Fibroblast of pulmonary artery (primary cell): ENCODE data around the gene SDE2.
A peak's percentile ranks its signal among the peaks of the same experiment; 100 is the strongest.

Source experiments
- DNase-seq: peaks from one replicate; pipeline ENCODE4 v3.0.0-alpha.2; 2010; ENCODE audit warnings: low read depth
- H3K4me3 ChIP-seq: replicated peaks from 2 replicates; pipeline ENCODE4 v1.5.1; 2011; ENCODE audit warnings: low read depth, mild to moderate bottlenecking, control low read depth, low read length, moderate library complexity
- CTCF ChIP-seq: IDR thresholded peaks from 2 replicates; pipeline ENCODE4 v1.5.1; 2011; ENCODE audit warnings: mild to moderate bottlenecking, control low read depth, low read length, inconsistent platforms; ENCODE audit errors: missing control alignments

Gene SDE2

GRCh38 chr1:225999227-225999911, at the start of gene SDE2:
SDE2 (minus strand) TSS chr1:225999343; CDS start chr1:225999312, 31 bp downstream.
- TF ChIP-seq CTCF, result no peak
- H3K4me3 ChIP-seq, result peak within 1 kb of the TSS; percentile 85

GRCh38 chr1:226048886-226049285, 49.7 kb upstream of the SDE2 start:
- DNase-seq, result no peak
- H3K4me3 ChIP-seq, result no peak overlapping the region
- no peak for TF ChIP-seq CTCF

More at GRCh38 chr1:225999227-225999911, at the start of gene SDE2:
- peak; percentile 99 for DNase-seq

GRCh38 chr1:226047495-226047894, 48.4 kb upstream of the SDE2 start:
- no peak overlapping the region for H3K4me3 ChIP-seq
- TF ChIP-seq CTCF, result no peak
- DNase-seq, result peak; percentile 60

GRCh38 chr1:226046240-226046639, 47.1 kb upstream of the SDE2 start:
- DNase-seq, result peak; percentile 50
- no peak overlapping the region for H3K4me3 ChIP-seq
- TF ChIP-seq CTCF, result no peak

GRCh38 chr1:226044514-226045101, 45.5 kb upstream of the SDE2 start:
- TF ChIP-seq CTCF, result no peak
- no peak for DNase-seq
- no peak overlapping the region for H3K4me3 ChIP-seq

DNA sequence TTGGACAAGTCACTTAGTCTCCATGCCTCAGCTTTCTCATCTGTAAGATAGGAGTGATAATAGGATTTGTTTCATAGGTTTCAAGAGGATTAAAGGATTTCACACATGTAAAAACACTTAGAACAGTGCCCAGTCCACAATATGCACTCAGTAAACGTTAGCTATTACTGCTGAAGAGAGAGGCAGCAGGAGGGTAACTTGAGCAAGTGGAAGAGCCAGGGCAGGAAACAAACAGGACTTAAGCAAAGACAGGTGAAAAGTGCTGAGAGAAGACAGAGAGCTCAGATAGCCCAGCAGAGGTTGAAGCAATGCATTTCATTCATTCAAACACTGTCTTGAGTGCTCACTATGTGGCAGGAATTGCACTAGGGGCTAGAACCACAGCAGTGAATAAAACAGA, 42.3 kb upstream of the SDE2 start:
- H3K4me3 ChIP-seq, result no peak overlapping the region
- TF ChIP-seq CTCF, result no peak
- DNase-seq, result no peak

DNA sequence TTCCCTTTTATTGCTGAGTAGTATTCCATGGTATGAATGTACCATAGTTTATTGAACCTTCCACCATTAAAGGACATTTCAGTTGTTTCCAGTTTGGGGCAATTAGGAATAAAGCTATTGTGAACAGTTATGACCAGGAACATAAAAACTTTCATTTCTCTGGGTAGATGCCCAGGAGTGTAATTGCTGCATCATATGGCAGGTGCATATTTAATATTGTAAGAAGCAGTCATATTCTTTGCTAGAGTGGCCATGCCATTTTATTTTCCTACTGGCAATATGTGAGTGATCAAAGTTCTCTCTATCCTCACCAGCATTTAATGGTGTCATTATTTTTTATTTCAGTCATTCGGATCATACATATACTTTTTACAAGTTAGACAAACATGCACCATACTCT, 39.5 kb upstream of the SDE2 start:
- no peak for DNase-seq
- H3K4me3 ChIP-seq, result no peak overlapping the region
- TF ChIP-seq CTCF, result no peak
